ENCODE results near the gene MARCHF6.

DNA sequence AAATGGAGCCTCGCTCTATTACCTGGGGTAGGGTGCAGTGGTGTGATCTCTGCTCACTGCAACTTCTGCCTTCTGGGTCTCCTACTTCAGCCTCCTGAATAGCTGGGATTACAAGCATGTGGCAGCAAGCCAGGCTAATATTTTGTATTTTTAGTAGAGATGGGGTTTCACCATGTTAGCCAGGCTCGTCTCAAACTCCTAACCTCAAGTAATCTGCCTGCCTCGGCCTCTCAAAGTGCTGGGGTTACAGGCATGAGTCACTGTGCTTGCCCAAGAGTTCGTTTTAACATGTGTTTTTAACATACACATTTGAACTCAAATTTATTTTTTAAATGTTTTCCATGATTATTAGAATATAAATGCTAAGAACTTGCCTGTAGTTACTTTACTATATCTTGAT, 34.2 kb downstream of the MARCHF6 start:
- TF ChIP-seq, protein P1, sequence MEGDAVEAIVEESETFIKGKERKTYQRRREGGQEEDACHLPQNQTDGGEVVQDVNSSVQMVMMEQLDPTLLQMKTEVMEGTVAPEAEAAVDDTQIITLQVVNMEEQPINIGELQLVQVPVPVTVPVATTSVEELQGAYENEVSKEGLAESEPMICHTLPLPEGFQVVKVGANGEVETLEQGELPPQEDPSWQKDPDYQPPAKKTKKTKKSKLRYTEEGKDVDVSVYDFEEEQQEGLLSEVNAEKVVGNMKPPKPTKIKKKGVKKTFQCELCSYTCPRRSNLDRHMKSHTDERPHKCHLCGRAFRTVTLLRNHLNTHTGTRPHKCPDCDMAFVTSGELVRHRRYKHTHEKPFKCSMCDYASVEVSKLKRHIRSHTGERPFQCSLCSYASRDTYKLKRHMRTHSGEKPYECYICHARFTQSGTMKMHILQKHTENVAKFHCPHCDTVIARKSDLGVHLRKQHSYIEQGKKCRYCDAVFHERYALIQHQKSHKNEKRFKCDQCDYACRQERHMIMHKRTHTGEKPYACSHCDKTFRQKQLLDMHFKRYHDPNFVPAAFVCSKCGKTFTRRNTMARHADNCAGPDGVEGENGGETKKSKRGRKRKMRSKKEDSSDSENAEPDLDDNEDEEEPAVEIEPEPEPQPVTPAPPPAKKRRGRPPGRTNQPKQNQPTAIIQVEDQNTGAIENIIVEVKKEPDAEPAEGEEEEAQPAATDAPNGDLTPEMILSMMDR (IDR thresholded peaks at IDR 0.05; ENCODE audit: control extremely low read depth in 1 of 3, insufficient read depth in 1 of 3, low read depth in 1 of 3, low read length in 3 of 3) = no peak
- TF ChIP-seq KDM1A (IDR thresholded peaks at IDR 0.05; ENCODE audit: borderline replicate concordance, low read length) (no peak), TCF12 (IDR thresholded peaks at IDR 0.05; ENCODE audit: low read depth, low read length) (no peak), TAF1 (IDR thresholded peaks at IDR 0.05; ENCODE audit: low read depth, low read length) (no peak), POLR2AphosphoS5 (IDR thresholded peaks at IDR 0.05; ENCODE audit: low read depth, low read length) (no peak), EZH2 (IDR thresholded peaks at IDR 0.05; ENCODE audit: low read depth, low read length, severe bottlenecking) (no peak)

Data from H1 (cell line).